Pancreas (tissue), 10 donors: ENCODE results near the gene SMIM8. TPM values are rescaled to one million over a fixed set of nuclear protein-coding genes. Genes with fewer than 3 reads are reported as not detected.

Experiments
- ATAC-seq, 4 donors: fragments of 200-7000 bp; cut with Tn5 transposase; one replicate each; pipeline versions ENCODE4 v1.8.0 to v1.9.1; 2020; ENCODE audit warnings: mild to moderate bottlenecking in 4 of 4, moderate library complexity in 4 of 4
- DNase-seq, 6 donors: peaks; one replicate each; pipeline ENCODE4 v3.0.0-alpha.2; 2020
- FAIRE-seq: peaks from 2 replicates; lab custom pipeline; 2012; peaks lifted over from hg19 to GRCh38; lab: Jason Lieb, UNC
- H3K27ac ChIP-seq, 4 donors: fragments of 200-600 bp; sonication (generic); 1 replicate in 3 of 4; 2 replicates in 1 of 4; pipeline versions ENCODE4 v1.5.0 to v1.8.0; 2020
- H3K27me3 ChIP-seq, 4 donors: fragments of 200-600 bp; one replicate each; pipeline ENCODE4 v1.8.0; 2021
- H3K36me3 ChIP-seq, 3 donors: fragments of 200-600 bp; sonication (generic) in 1 of 3; one replicate each; pipeline versions ENCODE4 v1.5.0 to v1.8.0; 2020 to 2021
- H3K4me1 ChIP-seq, 3 donors: fragments of 200-600 bp; one replicate each; pipeline ENCODE4 v1.8.0; 2021
- H3K4me3 ChIP-seq, 4 donors: fragments of 200-600 bp; sonication (generic) in 2 of 4; one replicate each; pipeline versions ENCODE4 v1.5.0 to v1.8.0; 2020 to 2021
- H3K9me3 ChIP-seq, 4 donors: fragments of 200-600 bp; one replicate each; pipeline ENCODE4 v1.8.0; 2021
- CTCF ChIP-seq, 4 donors: fragments of 200-600 bp; sonication (generic) in 3 of 4; IDR thresholded peaks; one replicate each; pipeline versions ENCODE4 v1.5.0 to v1.8.0; 2021; ENCODE audit warnings: antibody characterized with exemption in 4 of 4
- WGBS, 2 donors: extraction: QIAGEN DNeasy Blood & Tissue Kit; methylation state at CpG; one replicate each; pipeline ENCODE4 v1.1.7; 2013; 5-methylcytosine and 5-hydroxymethylcytosine counted together
- intact Hi-C, 3 donors: fragments of 100-400 bp; cut with DNase I; formaldehyde crosslinking; loops; one replicate each; pipeline versions ENCODE4 v1.11.1 to v1.14.2; 2022
- polyA plus RNA-seq, 2 donors: library from polyadenylated mRNA; stranded (reverse); fragments of 200-250 nt; gene quantifications; one replicate each; pipeline ENCODE4 v1.2.3, GENCODE V29; 2013
- total RNA-seq, 6 donors: library from RNA; stranded (reverse); fragmentation: NEBNext Ultra II Directional in 4 of 6; extraction: Animal tissue kit (Norgen Biotek cat#: 25700) in 4 of 6; gene quantifications; one replicate each; pipeline versions ENCODE4 v1.2.1 to v1.2.4, GENCODE V29; 2021 to 2023
- donor health status: healthy with polysubstance abuse.
- donor health status: DM: no; HTN: no; CAD: no; lungs with moderate emphysema.
- donor health status: DM: no; HTN: no; CAD: no.
- donor health status: control.
- donor health status: control.
- donor health status: Bipolar disorder and iron deficiency.
- donor health status: DM: yes; HTN: yes; CAD: no.
- donor health status: DM: no; HTN: no; CAD: no.
- donor health status: DM: no; HTN: no; CAD: no.
- donor health status: DM: yes; HTN: yes; CAD: no.

SMIM8 gene
- total and polyA plus RNA-seq, 8 donors = 2.7 to 6.4 (median 3.9) TPM

DNA sequence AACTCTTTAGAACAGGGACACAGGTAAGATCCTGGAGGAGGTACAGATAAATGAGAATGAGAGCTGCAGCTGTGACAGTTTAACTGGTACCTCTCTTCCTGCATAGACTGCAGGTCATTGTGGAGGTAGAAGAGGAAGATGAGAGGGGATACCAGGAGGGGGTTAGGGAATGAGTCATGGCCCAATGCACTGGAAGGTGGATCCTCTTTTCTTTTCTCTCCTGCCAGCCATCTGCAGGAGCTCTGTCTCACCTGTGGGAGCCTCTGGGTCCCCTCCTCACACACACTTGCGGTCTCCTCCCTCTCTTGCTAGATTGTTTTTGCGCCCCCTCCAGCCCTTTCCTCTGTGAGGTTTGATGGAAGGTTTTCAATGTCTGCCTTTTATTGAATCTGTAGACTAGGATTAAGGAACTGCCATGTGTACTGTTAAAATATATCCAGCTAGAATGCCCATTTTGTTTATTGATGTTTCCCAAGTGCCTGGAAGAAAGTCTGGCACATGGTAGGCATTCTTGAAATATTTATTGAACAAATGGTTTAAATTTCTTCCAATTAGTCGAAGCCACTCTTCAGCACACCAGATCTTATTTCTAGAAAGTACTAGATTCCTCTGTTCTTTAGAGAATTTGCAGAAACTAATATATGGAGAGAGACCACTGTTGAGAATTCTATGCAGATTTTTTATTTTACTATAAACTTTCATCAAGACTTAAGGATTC is 35.2 kb downstream of the SMIM8 start:
- intact Hi-C loops = no loop called here
- DNase-seq (no peak), FAIRE-seq (no peak), ATAC-seq (no peak)
- Histone ChIP-seq H3K36me3 (no peaks in the 10 kb centered on the region), H3K27ac (no peak overlapping the region), H3K9me3 (no peaks in the 10 kb centered on the region), H3K4me1 (no peaks in the 10 kb centered on the region), H3K27me3 (no peaks in the 10 kb centered on the region), H3K4me3 (no peak overlapping the region)
- TF ChIP-seq CTCF (IDR thresholded peaks at IDR 0.05) = no peak
- WGBS, 2 donors = 78 to 85% methylated on average over 3 of the region's 3 CpGs

DNA sequence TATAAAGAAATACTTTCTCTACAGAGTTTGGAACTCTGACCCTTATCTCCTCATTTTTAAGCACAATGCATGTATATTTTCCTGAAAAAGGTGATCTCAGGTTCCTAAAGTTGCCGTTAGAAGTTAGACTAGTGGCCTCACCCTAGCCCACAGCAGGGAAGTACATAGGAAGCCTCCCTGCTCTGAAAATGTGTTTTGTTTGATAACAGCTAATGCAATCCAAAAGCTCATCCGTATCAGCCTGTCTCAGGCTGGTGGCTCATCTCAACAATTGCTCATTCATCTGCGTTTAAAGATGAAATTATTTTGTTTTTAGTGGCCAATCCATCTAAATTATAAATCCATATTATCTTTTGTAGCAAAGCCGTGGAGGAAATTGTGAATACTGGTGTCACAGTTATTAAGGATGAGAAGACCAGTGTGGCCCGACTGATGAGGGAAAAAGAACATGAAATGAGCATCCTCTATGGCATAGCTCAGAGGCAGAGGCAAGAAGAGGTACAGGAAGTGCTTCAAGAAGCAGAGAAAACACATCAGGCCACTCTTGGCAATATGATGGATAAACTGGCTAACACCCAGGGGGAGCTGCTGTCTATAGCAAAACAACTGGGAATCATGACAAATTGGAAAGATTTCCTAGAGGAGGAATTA is 42.3 kb downstream of the SMIM8 start:
- ATAC-seq = no peak
- intact Hi-C loops = no loop called here
- Histone ChIP-seq H3K4me3 (no peak overlapping the region), H3K9me3 (no peaks in the 10 kb centered on the region), H3K4me1 (no peaks in the 10 kb centered on the region), H3K27me3 (no peaks in the 10 kb centered on the region), H3K36me3 (no peaks in the 10 kb centered on the region), H3K27ac (no peak overlapping the region)
- TF ChIP-seq CTCF (IDR thresholded peaks at IDR 0.05) = no peak
- WGBS, 2 donors = 80 to 85% methylated on average over 5 of the region's 5 CpGs
- DNase-seq = no peak
- FAIRE-seq = no peak

DNA sequence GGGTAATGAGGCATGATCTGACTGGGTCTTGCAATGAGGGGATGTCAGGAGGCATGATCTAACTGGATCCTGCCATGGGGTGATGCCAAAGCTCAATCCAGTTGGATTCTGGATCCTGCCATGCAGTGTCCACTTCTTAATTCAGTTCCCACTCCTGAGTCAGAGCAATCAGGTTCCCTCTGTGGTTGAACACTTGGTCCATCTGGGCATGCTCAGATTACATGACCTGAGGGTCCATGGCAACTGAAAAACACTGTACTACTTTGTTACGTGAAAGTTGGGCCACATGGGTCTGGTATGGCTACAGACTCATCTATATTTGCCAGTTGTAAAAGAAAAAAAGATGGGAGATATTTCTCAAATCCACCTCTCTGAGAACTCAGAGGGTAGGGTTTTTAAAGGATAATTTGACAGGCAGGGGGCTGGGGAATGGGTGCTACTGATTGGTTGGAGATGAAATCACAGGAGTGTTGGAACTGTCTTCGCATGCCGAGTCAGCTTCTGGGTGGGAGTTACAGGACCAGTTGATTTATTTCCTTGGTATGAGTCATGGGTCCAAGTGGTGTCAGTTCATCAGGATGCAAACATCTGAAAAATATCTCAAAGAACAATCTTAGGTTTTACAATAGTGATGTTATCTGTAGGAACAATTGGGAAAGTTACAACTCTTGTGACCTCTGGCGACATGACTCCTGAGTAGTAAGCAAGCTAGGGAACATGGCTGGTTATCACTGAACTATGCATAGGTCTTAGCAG is 43.9 kb downstream of the SMIM8 start:
- no peak overlapping the region for H3K4me3 ChIP-seq
- no peaks in the 10 kb centered on the region for H3K27me3 ChIP-seq
- DNase-seq = no peak
- intact Hi-C loops = no loop called here
- TF ChIP-seq CTCF (IDR thresholded peaks at IDR 0.05) = no peak
- ATAC-seq = no peak
- 91 to 93% methylated on average over 4 of the region's 4 CpGs for WGBS, 2 donors
- H3K9me3 ChIP-seq = no peaks in the 10 kb centered on the region
- H3K27ac ChIP-seq = no peak overlapping the region
- FAIRE-seq = no peak
- H3K4me1 ChIP-seq = no peaks in the 10 kb centered on the region
- no peaks in the 10 kb centered on the region for H3K36me3 ChIP-seq

DNA sequence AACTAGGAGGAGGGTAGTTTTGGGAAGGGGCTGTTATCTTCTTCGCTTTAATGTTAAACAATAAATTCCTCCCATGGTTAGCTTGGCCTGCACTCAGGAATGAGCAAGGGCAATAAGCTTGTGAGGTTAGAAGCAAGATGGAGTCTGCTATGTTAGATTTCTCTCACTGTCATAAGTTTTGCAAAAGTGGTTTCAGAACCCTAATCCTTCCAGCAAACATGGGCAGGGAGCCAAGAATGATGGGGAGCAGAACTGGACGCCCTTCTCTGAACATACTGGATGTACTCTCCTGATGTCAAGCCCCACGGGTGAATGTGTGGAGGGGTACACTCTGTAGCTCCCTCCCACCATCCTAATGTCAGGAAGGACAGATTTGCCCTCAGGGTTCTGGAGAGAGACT is 44.5 kb downstream of the SMIM8 start:
- 84 to 86% methylated on average over 3 of the region's 3 CpGs for WGBS, 2 donors
- FAIRE-seq (no peak), DNase-seq (no peak), ATAC-seq (no peak)
- no peak overlapping the region for H3K4me3 ChIP-seq
- intact Hi-C loops = no loop called here
- no peaks in the 10 kb centered on the region for H3K27me3 ChIP-seq
- H3K9me3 ChIP-seq = no peaks in the 10 kb centered on the region
- H3K4me1 ChIP-seq = no peaks in the 10 kb centered on the region
- H3K27ac ChIP-seq = no peak overlapping the region
- no peaks in the 10 kb centered on the region for H3K36me3 ChIP-seq
- TF ChIP-seq CTCF (IDR thresholded peaks at IDR 0.05) = no peak
